ENCODE measurements around the gene DGKG.

DNA sequence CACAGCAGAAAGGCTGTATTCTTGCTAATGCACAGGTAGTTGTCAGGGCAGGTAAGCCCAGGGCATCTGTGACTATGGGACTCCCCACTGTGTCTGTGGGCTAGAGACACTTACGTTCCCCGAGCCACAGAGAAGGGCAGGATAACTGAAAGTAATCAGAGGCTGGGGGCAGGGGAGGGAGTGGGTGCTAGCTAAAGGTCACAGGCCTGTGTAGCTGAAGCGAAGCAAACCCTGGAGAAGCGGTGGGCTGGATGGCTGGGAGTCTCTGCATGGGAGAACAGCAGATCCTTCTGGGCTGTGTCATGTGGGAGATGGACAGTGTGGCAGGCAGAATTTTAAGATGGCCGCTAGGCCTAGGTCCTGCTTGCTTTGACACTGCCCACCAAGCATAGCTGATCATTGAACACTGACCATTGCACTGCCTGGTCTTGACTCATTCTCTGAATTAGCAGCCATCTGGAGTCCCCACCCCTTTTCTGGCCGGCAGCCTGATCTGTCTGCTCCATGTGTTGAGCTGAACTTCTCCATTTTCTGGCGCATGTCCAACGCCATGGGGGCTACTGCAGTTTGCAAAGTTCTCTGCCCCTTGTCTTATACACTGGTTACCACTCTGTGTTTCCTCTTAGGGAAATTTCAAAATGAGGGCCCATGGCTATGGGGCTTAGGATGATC, 110.0 kb downstream of the DGKG start:
- TF ChIP-seq POLR2AphosphoS5 (IDR thresholded peaks at IDR 0.05; ENCODE audit: low read depth, low read length) (no peak), TAF1 (IDR thresholded peaks at IDR 0.05; ENCODE audit: low read depth, low read length) (no peak), POLR2A (IDR thresholded peaks at IDR 0.05; ENCODE audit: low read depth, low read length) (no peak), SPI1 (IDR thresholded peaks at IDR 0.05; ENCODE audit: low read depth, low read length) (no peak), POU2F2 (IDR thresholded peaks at IDR 0.05; ENCODE audit: low read depth, low read length) (no peak), PAX5 (IDR thresholded peaks at IDR 0.05; ENCODE audit: insufficient read depth, low read length, severe bottlenecking) (no peak)
